ENCODE data around the gene FLNB. TPM values are rescaled to one million over a fixed set of nuclear protein-coding genes. Genes with fewer than 3 reads are reported as not detected.
"Not testable (repeated sequence)": the region's sequence is repeated elsewhere in the genome, so short reads cannot be mapped to it uniquely, and the experiment has no call there.

FLNB gene
- total RNA-seq, 2 experiments from 2014 or later = 23.2 to 27.4 TPM

DNA sequence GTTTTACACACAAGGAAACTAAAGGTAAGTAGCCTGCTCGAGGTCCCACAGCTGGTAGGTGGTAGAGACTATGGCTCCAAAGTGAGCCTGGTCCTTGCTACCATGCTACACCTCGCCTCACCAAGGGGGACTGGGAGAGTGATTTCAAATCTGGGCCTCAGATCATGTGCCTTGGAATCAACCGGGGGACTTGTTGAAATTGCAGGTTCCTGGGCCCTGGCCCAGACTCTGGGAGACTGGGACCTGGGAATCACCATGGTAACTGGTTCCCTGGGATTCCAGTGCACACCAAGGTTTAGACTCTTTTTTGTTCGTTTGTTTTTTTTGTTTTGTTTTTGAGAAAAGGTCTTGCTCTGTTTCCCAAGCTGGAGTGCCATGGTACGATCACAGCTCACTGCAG lies 181.5 kb downstream of the FLNB start:
- Mint-ChIP-seq H3K4me3 (no peak overlapping the region), H3K27me3 (no peaks in the 10 kb centered on the region), H3K36me3 (no peaks in the 10 kb centered on the region), H3K9me3 (no peaks in the 10 kb centered on the region), H3K4me1 (peaks cover 4% of the 10 kb centered on the region), H3K27ac (no peak overlapping the region)
- DNase-seq = no peak

DNA sequence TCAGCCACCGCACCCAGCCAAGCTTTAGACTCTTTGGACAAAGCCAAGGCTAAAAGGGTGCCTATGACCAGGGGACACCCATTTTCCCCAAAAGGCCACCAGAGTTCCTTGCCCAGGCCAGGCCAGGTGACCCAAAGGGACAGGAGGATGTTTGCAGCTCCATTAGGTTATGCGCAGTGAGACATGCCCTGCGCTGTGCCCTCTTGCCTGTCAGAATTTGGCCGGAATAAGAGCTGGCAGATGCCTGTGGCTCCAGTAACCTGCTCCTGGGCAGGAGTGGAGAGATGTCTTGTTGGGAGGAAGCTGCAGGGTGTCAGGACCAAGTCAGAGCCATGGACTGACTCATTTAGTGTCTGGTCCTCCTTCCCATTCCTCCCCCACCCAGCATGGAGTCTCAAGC lies 182.1 kb downstream of the FLNB start:
- Mint-ChIP-seq H3K27ac (no peak overlapping the region), H3K9me3 (no peaks in the 10 kb centered on the region), H3K4me1 (peaks cover 4% of the 10 kb centered on the region), H3K36me3 (no peaks in the 10 kb centered on the region), H3K27me3 (no peaks in the 10 kb centered on the region), H3K4me3 (no peak overlapping the region)
- no peak for DNase-seq

DNA sequence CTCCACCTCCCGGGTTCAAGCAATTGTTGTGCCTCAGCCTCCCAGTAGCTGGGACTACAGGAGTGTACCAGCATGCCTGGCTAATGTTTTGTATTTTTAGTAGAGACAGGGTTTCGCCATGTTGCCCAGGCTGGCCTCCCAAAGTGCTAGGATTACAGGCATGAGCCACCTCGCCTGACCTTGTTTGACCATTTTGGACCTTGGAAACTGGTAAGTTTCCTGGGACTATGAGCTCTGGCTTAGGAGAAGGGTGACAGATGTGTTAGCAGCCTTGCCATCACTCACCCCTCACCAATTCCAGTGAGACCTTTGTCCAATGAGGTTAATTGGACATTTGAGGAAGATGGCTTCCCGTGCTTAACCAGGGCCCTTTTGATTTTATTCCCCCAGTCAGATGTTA lies 182.7 kb downstream of the FLNB start:
- no peak for DNase-seq
- Mint-ChIP-seq H3K27ac (no peak overlapping the region), H3K4me3 (no peak overlapping the region), H3K4me1 (peaks cover 4% of the 10 kb centered on the region), H3K27me3 (no peaks in the 10 kb centered on the region), H3K36me3 (no peaks in the 10 kb centered on the region), H3K9me3 (no peaks in the 10 kb centered on the region)

DNA sequence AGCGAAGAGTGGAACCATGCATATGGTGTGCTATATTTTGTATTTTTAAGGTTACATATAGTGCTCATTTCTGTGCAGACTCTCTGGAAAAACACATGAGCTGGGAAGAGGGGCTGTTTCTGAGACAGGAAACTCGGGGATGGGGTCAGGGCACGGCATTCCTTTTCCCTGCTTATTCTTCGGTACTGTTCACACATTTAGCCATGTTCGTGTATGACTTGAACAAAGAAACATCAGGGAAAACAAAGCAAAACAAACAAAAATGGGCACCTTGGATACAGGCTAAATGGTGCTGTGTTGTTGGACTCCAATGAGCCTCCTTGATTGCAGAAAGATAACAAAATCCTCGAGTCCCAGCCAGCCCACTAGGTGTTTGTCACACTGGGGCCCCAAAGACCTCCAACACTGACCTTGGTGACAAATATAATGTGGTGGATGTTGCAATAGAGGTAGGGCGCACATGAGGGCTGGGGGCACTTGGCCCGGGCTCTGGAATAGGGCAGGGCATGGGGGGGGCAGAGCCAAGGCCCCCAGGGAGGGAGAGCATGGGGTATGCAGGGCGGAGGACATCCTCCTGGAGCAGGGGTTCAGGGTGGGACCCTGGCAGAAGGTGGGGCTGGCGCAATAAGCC lies 183.3 kb downstream of the FLNB start:
- Mint-ChIP-seq H3K27me3 (no peaks in the 10 kb centered on the region), H3K36me3 (no peaks in the 10 kb centered on the region), H3K9me3 (no peaks in the 10 kb centered on the region), H3K4me3 (no peak overlapping the region), H3K4me1 (peaks cover 4% of the 10 kb centered on the region), H3K27ac (no peak overlapping the region)
- DNase-seq = no peak

DNA sequence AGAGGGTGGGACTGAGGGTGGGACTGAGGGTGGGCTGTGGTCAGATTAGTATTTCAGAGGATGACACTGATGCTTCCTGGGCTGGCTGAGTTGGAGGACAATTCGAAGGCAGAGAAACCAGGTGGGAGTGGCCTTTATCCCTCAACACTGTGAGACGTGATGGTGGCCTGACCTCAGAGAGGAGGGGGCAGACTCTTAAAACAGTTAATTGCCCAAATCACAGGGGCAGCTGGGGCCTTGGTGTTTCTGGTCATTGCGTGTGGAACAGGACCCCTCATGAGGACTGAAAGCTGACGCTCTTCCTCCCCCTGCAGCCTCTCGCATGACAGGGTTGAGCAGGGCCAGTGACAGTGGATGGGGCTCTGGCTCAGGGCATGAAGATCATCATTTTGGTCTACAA lies 183.8 kb downstream of the FLNB start:
- Mint-ChIP-seq H3K9me3 (no peaks in the 10 kb centered on the region), H3K4me3 (no peak overlapping the region), H3K27me3 (no peaks in the 10 kb centered on the region), H3K36me3 (no peaks in the 10 kb centered on the region), H3K4me1 (peaks cover 4% of the 10 kb centered on the region), H3K27ac (peak overlapping the region; percentile 23)
- DNase-seq = no peak

DNA sequence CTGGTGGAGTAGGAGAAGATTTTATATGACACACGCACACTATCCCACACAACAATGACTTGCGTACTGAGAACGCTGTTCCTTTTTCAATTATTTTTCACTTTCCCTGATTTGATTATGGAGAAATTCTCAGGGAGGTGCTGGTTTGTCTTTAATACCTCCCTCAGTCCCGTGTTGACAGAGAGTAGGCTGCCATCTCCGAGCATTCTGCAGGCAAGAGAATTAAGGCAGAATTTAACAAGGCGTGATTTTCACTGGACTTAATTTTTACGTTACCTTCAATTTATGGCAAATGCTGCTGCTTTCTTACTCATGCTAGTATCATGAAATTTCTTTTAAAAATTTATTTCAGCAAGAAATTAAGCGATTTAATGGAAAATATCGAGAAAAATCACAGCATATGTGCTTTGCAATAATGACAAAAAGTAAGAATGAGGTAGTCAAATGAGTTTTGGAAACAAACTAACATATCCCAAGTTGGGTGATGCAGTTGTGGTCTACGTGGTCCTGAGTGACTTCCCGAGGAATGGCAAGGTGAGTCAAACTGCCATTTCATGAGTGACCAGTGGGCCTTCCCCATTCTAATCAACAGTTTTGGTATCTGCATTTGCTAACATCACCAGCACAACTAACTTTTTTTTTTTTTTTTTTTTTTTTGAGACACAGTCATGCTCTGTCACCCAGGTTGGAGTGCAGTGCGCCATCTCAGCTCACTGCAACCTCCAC lies 185.6 kb downstream of the FLNB start:
- Mint-ChIP-seq H3K9me3 (no peaks in the 10 kb centered on the region), H3K27ac (no peak overlapping the region), H3K4me3 (no peak overlapping the region), H3K27me3 (no peaks in the 10 kb centered on the region), H3K4me1 (no peaks in the 10 kb centered on the region), H3K36me3 (no peaks in the 10 kb centered on the region)
- DNase-seq = no peak

DNA sequence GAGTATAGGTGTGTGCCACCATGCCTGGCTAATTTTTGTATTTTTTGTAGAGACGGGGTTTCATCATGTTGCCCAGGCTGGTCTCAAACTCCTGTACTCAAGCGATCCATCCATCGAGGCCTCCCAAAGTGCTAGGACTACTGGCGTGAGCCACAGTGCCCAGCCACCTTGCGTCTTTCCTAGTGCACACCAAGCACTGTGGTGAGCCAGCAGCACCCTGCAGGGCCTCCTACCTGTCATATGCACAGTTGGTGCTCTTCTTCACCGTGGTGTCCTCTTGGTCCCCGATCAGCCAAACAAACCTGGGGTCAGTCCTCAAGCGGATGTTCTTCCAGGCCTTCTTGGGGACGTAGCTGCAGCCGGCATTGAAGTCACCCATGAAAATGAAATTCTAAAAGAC lies 189.4 kb downstream of the FLNB start:
- no peak overlapping the region for H3K4me3 Mint-ChIP-seq
- DNase-seq = no peak
- H3K27ac Mint-ChIP-seq = peak overlapping the region; percentile 32
- peaks cover 8% of the 10 kb centered on the region for H3K4me1 Mint-ChIP-seq
- H3K36me3 Mint-ChIP-seq = peaks cover 3% of the 10 kb centered on the region
- peaks cover 9% of the 10 kb centered on the region for H3K27me3 Mint-ChIP-seq
- H3K9me3 Mint-ChIP-seq = peaks cover 7% of the 10 kb centered on the region

DNA sequence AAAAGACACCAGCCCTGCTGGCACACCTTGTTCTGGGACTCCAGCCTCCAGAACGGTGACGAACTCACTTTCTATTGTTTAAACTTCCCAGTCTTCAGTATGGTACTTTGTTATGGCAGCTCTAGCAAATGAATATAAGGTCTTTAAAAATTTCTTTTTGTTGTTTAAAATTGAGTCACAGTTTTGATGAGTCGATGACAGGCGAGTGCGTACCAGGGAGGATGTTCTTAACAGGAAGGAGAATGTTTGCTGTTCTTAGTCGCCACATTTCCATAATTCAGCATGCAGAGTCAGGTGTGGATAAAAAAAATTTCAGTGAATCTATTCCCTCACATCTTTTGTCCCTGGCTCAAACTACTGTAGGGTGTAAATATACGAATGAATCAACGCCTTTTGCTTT lies 190.1 kb downstream of the FLNB start:
- H3K27me3 Mint-ChIP-seq = peaks cover 14% of the 10 kb centered on the region
- H3K27ac Mint-ChIP-seq = no peak overlapping the region

DNA sequence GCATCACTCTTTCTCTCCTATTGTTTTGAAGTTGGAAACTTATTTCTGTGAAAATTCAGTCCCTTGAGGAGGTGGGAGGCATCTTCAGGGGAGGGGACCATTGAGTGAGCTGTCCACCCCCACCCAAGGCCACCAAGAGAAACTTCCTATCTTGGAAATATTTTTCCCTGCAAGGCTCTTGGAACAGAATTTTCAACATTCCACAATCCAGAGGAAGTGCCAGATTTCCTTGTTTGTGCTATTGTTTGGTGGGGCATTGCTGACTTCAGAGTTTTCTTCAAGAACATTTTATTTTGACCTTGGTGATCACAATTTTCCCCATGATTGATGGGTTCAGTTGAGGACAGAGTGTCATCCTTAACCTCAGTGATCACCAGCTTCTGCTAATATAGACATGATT lies 190.6 kb downstream of the FLNB start:
- H3K4me3 Mint-ChIP-seq = no peak overlapping the region
- no peak for DNase-seq
- H3K27me3 Mint-ChIP-seq = peaks cover 14% of the 10 kb centered on the region
- H3K9me3 Mint-ChIP-seq = peaks cover 10% of the 10 kb centered on the region
- peaks cover 8% of the 10 kb centered on the region for H3K4me1 Mint-ChIP-seq
- no peak overlapping the region for H3K27ac Mint-ChIP-seq
- peaks cover 3% of the 10 kb centered on the region for H3K36me3 Mint-ChIP-seq

More for the DNA sequence above, 190.1 kb downstream of the FLNB start:
- Mint-ChIP-seq H3K36me3 (peaks cover 3% of the 10 kb centered on the region), H3K4me3 (no peak overlapping the region), H3K4me1 (peaks cover 8% of the 10 kb centered on the region), H3K9me3 (peaks cover 10% of the 10 kb centered on the region)
- DNase-seq = no peak

DNA sequence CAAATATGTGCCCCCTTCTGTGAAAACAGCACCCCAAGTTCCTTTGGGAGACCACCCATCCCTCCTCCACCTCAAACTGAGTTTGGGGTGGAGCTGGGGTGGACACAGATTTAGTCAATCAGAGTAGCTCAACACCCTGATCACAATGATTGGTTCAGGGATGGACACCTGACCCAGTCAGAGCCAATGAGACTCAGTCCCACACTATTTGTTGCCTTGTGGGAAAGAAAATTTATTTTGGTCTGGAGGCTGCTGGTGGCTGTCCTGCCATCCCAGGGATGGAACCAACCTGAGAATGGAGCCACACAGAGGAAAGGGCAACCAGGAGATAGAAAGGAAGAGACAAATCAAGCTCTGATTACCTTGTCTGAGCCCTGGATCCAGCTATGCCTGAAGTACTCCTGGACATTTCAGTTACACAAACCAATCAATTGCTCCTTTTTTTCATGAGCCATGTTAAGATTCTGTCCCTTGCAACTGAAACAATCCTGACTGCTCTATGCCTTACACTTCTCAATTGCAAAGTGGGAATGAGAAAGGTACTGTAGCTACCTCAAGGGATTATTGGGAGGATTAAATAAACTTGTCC lies 192.0 kb downstream of the FLNB start:
- Mint-ChIP-seq H3K9me3 (peaks cover 10% of the 10 kb centered on the region), H3K27me3 (peaks cover 14% of the 10 kb centered on the region), H3K27ac (no peak overlapping the region), H3K4me3 (no peak overlapping the region), H3K4me1 (peaks cover 8% of the 10 kb centered on the region), H3K36me3 (peaks cover 3% of the 10 kb centered on the region)
- no peak for DNase-seq

DNA sequence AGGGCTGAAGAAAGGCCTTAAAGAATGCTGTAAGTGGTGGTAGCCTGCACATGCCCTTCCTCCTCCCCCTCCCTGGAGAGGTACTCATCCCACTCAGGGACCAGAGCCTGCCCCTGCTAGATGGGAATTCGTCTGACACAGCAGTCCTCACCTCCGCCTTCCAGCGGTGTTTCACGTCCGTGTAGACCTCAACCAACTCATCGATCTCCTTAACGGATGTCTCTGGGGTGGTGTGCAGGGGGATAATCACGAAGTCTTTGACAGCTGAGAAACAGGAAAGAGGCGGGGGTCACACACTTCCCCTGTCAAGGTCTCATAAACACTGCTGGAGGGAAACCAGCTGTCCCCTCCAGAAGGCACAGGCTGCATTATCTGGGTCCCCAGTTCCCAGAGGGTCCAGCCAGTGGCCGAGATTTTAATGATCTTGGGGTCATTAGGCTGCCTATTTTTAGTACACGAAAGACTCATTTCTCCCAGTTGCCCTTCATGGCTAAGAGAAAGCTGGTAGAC lies 192.7 kb downstream of the FLNB start:
- peaks cover 3% of the 10 kb centered on the region for H3K36me3 Mint-ChIP-seq
- no peak overlapping the region for H3K27ac Mint-ChIP-seq
- H3K9me3 Mint-ChIP-seq = peaks cover 10% of the 10 kb centered on the region
- H3K4me3 Mint-ChIP-seq = no peak overlapping the region
- H3K4me1 Mint-ChIP-seq = peaks cover 8% of the 10 kb centered on the region
- no peak for DNase-seq
- H3K27me3 Mint-ChIP-seq = peaks cover 14% of the 10 kb centered on the region

DNA sequence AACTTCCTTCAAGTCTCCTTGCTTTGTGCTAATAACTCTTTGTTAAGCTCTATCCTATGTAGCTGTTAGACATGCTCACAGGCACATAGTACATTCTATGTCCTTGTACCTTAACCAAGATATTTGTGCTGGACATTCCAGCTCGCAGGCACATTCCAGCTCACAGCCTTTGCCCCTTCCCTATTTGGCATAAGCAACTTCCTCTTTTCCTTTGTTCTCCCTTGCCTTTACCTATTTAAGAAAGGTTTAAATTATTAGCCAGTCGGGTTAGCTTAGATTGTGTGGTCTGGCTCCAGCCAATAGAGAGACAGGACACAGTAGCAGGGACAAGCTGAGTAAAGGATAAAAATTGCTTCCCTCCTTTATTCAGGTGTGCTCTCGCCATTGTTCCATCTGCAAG lies 193.2 kb downstream of the FLNB start:
- H3K4me1 Mint-ChIP-seq, H3K36me3 Mint-ChIP-seq, H3K9me3 Mint-ChIP-seq, H3K4me3 Mint-ChIP-seq, H3K27ac Mint-ChIP-seq, DNase-seq: not testable (repeated sequence)
- peaks cover 14% of the 10 kb centered on the region for H3K27me3 Mint-ChIP-seq

DNA sequence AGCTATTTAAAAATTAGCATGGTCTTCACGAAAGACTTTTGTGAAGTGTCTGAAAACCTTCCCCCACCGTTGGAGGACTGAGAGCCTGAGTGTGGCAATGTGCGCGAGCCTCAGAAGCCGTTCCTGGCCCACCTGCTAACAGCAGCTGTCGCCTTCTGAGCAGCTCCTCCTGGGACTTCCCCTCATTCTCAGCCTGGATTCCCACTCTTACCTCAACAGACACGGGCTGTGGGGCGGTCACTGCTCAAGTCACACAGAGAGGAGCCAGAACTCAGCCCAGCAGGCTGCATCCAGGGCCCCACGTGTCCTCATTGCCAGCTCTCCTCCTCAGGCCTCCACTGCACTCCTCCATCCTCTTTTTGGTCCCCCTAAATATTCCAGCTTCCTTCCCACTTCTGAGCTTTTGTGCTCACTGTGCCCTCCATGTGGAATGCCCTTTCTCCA lies 194.7 kb downstream of the FLNB start:
- DNase-seq = no peak
- Mint-ChIP-seq H3K4me3 (no peak overlapping the region), H3K4me1 (peaks cover 12% of the 10 kb centered on the region), H3K27me3 (peaks cover 14% of the 10 kb centered on the region), H3K36me3 (peaks cover 3% of the 10 kb centered on the region), H3K27ac (no peak overlapping the region), H3K9me3 (peaks cover 10% of the 10 kb centered on the region)

DNA sequence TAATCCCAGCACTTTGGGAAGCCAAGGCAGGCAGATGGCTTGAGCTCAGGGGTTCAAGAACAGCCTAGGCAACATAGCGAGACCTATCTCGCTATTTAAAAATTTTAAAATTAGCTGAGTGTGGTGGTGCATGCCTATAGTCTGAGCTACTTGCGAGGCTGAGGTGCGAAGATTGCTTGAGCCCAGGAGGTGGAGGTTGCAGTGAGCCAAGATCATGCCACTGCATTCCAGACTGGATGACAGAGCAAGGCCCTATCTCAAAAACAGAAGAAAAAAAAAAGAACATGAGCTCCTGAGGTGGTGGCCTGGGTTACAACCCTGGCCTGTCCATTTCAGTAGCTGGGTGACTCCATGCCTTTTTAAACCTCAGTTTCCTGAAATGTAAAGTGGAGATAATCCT lies 195.3 kb downstream of the FLNB start:
- Mint-ChIP-seq H3K4me3 (no peak overlapping the region), H3K27me3 (peaks cover 14% of the 10 kb centered on the region), H3K4me1 (peaks cover 12% of the 10 kb centered on the region), H3K9me3 (peaks cover 10% of the 10 kb centered on the region), H3K36me3 (peaks cover 3% of the 10 kb centered on the region), H3K27ac (no peak overlapping the region)
- DNase-seq = no peak

DNA sequence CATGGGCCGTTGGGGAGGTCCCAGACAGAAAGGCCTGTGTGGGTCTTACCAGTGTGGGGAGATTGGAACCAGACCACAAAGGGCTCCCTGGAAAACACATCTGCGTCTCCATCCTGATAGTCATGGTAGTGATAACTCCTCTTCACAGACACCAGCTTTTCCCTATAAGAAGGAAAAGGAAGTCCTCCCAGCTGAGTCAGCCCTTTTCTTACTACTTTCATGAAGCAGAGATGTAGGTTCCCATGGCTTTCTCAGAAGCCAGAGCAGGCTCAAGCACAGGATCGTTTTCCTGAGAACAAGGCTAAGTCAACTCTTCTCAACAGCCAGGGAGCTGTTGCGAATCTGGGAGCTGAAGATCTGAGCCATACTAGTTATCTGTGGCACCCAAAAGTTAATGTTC lies 196.5 kb downstream of the FLNB start:
- H3K4me3 Mint-ChIP-seq = no peak overlapping the region
- H3K27ac Mint-ChIP-seq = no peak overlapping the region
- peaks cover 15% of the 10 kb centered on the region for H3K27me3 Mint-ChIP-seq
- H3K4me1 Mint-ChIP-seq = peaks cover 12% of the 10 kb centered on the region
- H3K9me3 Mint-ChIP-seq = peaks cover 10% of the 10 kb centered on the region
- peaks cover 3% of the 10 kb centered on the region for H3K36me3 Mint-ChIP-seq
- DNase-seq = no peak

Data from activated naive CD8-positive, alpha-beta T cell treated with anti-CD3 and anti-CD28 coated beads for 36 hours (primary cell).